Measurements from ENCODE around the gene HSFX1. TPM values are rescaled to one million over a fixed set of nuclear protein-coding genes. Genes with fewer than 3 reads are reported as not detected.

Gene HSFX1
- total RNA-seq, result 1.00 TPM in 2 replicates

GRCh38 chrX:149773768-149774167, at the start of gene HSFX1:
HSFX1 (plus strand) TSS chrX:149774068; CDS start chrX:149774682, 614 bp downstream.

DNA sequence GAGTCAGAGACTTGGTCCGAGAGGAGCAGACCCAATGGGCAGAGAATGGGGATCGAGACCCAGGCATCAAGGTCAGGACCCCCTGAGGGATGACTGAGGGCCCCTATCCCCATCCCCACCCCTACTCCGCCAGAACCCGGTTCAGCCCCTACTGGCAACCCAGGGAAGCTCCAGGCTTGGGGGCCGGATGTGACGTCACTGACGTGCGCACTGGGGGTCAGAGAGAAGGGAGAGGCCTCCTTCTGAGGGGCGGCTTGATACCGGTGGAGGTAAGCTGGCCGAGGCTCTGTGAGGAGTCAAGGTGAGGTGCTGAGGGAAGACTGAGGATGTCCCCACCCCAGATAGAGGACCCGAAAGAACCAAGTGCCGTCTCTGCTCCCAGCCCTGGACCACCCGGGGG, 7.9 kb downstream of the HSFX1 start, which contains the start of gene MAGEA9:
Gene MAGEA9, plus strand, starts transcription at position 204 of the 400 bp plus-strand sequence. CDS start 4,281 bp downstream, outside the sequence.

Other genes with a start within 250 kb of the HSFX1 start
- 14.9 and 16.0 TPM in 2 replicates for gene EOLA1, start 233.1 kb upstream of the HSFX1 start, total RNA-seq
- gene HSFX3, start 224.1 kb upstream of the HSFX1 start, total RNA-seq, result not detected in 2 replicates
- gene MAGEA9B, start 186.6 kb upstream of the HSFX1 start, total RNA-seq, result not detected in 2 replicates
- not detected in 2 replicates for gene HSFX2, start 178.8 kb upstream of the HSFX1 start, total RNA-seq
- gene TMEM185A, start 142.3 kb upstream of the HSFX1 start, total RNA-seq, result 16.2 and 18.9 TPM in 2 replicates
- not detected in 2 replicates for gene MAGEA11, start 62.0 kb upstream of the HSFX1 start, total RNA-seq
- not detected in 2 replicates for gene MAGEA9, start 7.9 kb downstream of the HSFX1 start, total RNA-seq
- gene MAGEA8, start 107.1 kb downstream of the HSFX1 start, total RNA-seq, result not detected in 2 replicates
- not detected in 2 replicates for gene HSFX4, start 155.5 kb downstream of the HSFX1 start, total RNA-seq
- gene EOLA2, start 164.4 kb downstream of the HSFX1 start, total RNA-seq, result 17.5 and 21.7 TPM in 2 replicates

All from uterine smooth muscle cell (primary cell).